Ammon's horn (tissue), 1 donor: ENCODE data around the gene SHISA7.

ENCODE experiments used
- DNase-seq: peaks from one replicate; pipeline ENCODE4 v3.0.0-alpha.2; 2016; ENCODE audit warnings: low spot score

The SHISA7 gene

DNA sequence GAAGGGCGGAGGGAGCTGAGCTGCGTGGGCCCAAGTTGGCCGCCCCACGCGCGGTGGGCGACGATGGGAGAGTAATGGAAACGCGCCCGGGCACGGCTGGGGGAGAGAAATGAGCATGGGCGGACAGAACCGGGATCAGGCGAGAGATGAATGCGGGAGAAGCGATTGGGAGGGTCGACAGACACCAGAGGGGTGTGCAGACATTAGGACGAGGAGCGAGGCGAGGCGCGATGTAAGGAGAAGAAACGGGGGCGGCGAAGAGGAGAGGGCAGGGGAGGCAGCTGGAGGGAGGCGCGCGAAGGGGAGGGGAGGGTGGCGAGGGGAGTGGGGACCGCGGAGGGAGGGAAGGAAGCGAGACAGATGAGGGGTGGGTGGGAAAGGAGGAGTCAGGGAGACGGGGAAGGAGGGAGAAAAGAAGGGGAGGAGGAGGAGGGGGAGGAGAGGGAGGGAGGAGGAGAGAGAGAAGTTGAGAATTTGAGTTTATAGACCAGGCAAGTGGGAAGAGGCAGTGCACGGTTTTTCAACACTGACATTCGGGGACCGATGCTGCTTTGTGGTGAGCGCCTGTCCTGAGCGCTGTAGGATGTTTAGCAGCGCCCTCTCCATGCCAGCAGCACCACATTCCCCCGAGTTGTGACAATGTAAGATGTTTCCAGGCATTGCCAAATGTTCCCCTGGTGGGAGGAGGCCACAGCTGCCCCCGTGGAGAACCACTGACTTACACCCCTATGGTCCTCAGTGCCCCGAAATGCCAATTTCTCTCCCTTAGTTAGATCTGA is at the start of gene SHISA7:
Gene SHISA7 (minus strand): TSS at position 256 of the 779 bp plus-strand sequence. CDS start 437 bp downstream, outside the sequence.
- DNase-seq: peak; percentile 82

- DNase-seq: no peak
These were observed 49.4 kb upstream of the SHISA7 start for GRCh38 chr19:55492362-55492944.

DNA sequence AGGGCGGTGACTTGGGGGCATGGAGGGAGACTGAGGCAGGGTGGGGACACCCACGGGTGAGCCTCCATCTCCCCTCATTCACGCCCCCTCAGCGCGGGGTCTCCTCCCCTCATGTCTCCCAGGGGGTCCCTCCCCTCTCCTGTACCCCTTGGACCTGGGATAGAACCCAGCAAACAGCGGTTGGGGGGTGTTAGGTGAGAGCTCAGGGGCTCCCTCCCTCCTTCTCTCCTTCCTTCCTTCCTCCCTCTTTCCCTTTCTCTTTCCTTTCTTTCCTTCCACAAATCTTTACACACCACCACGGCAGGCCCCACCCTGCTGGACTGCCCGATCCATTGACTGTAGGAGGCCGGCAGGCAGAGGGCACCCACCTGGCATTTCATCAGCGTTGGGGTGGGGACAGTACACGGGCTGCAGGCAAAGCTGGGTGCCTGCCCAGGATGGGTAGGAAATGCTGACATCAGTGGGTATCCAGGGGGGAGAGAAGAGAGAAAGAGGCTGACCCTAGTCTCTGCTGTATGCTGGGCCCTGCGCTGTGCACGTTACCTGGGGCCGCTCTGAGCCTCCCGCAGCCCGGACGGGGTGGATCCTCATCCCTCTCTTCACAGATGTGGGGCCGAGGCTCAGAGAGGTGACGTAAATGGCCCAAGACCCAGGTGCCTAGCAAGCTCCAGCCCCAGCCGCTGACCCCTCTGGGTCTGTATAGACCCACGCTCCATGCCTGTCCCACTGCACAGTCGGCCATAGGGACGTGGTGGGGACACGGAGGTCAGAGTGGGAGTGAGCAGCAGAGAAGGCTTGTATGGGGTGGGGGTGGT is 48.7 kb upstream of the SHISA7 start:
- DNase-seq: no peak

DNA sequence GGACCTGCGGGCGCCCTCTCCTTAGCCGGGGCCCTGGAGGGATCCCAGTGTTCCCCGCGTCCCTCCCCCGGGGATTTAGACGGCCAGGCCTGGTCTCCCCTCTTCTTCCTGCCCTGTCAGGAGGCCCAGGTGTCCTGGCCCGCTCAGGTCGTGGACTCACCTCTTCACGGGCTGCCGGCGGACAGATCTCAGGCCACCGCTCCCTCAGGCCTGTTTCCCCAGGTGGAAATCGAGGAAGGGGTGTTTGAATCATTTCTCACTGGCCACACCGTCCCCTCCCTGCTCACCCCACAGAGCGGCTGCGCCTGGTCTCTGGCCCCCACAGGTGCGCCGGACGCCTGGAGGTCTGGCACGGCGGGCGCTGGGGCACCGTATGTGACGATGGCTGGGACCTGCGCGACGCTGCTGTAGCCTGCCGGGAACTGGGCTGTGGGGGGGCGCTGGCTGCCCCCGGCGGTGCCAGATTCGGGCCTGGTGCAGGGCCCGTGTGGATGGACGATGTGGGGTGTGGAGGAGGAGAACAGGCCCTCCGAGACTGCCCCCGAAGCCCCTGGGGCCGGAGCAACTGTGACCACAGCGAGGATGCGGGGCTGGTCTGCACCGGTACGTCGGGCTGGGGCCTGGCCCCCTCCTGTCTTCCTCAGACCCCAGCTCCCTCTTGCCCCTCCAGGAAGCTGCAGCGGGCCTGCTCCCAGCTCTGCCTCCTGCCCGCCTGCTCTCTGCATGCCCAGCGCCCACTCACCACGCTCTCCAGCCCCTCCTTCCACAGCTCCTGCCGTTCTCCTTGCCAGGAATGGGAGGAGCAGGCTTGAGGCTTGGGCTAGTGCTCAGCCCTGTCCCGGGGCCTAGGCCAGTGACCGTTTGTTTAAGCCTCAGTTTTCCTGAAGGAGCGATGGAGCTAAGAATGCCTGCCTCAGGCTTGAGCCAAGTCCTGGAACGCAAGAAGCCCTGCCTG is 47.7 kb upstream of the SHISA7 start:
- DNase-seq: no peak

DNA sequence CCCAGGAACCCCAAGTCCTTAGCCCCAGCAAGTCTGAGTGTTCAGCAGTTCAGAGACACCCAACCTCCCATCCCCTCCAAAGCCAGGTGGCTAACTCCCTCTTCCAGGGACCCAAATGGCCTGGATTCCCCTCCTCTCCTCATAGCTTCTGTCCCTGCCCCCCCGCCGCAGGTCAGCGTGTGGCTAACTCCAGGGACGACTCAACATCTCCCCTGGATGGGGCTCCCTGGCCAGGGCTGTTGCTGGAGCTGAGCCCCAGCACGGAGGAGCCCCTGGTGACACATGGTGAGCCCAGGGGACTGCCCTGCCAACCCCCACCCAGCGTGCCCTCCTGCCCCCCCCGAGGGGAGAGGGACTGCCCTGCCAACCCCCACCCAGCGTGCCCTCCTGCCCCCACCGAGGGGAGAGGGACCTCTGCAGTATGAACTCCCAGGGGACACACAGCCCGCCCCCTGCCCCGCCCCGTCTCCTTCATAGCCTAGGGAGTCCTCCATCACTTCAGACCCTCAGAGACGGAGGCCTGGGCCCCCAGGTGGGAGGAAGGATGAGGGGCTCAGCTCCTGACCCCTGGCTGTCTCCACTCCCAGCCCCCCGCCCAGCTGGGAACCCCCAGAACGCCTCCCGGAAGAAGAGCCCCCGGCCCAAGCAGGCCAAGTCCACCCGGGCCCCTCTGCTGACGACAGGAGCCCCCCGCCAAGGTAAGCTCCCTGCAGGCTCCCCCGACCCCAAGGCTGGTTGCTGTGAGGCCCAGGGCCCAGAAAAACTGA is 46.8 kb upstream of the SHISA7 start:
- no peak for DNase-seq

- no peak for DNase-seq
These were observed 46.0 kb upstream of the SHISA7 start for GRCh38 chr19:55488986-55489710.

GRCh38 chr19:55487924-55488687 is 45.0 kb upstream of the SHISA7 start, which contains the start of gene SSC5D:
Gene SSC5D (plus strand): TSS chr19:55488436. CDS start chr19:55488590, 154 bp downstream.
- peak; percentile 54 for DNase-seq

DNA sequence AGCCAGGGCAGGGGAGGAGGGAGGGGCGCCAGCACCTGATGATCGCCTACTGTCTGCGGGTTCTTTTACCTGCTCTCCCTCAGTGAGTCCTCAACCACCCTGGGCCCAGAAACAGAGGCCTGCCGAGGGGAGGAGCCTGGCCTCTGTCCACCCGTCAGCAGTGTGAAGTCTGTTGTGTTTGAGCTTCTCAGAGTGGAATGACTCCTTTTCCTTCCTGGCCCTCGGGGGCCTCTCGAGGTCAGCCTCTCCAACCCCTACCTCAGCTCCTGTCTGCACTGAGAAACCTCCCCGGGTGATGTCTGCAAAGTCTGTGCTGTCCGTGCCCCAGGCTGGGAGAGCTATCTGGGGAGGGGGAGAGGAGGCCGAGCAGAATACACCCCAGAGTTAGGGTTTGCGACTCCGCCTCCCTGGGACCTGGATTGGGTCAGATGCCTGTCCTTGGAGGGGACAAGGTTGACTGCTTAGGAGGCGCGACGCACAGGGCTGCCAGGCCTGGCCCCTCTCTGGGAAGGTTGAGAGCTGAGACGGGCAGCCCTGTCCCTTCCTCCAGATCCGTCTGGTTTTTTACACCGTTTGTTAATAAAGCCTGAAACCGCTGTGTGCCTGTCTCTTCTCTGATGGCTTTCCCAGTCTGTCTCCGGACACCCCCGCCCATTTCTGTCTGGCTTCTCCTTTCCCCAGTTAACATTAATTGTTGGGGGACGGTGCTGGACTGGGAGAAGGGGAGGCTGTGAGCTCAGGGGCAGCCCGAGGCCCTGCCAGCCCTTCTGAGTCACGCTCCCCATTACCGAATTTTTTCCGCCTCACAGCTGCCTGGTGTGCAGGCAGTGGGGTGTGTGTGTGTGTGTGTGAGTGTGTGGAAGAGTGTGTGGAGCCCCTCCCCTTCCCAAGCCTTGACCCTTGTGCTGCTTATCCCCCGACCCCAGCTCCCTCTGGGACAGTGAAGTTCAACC is 44.1 kb upstream of the SHISA7 start:
- no peak for DNase-seq

GRCh38 chr19:55486043-55486970 is 43.2 kb upstream of the SHISA7 start:
- no peak for DNase-seq

- DNase-seq: no peak
These were observed 42.4 kb upstream of the SHISA7 start for GRCh38 chr19:55485439-55486011.

- DNase-seq: peak; percentile 71
These were observed 41.7 kb upstream of the SHISA7 start, which contains the start of gene NAT14 for GRCh38 chr19:55484593-55485438. Gene NAT14 (plus strand): TSS chr19:55485188. CDS start chr19:55485709, 521 bp downstream.

DNA sequence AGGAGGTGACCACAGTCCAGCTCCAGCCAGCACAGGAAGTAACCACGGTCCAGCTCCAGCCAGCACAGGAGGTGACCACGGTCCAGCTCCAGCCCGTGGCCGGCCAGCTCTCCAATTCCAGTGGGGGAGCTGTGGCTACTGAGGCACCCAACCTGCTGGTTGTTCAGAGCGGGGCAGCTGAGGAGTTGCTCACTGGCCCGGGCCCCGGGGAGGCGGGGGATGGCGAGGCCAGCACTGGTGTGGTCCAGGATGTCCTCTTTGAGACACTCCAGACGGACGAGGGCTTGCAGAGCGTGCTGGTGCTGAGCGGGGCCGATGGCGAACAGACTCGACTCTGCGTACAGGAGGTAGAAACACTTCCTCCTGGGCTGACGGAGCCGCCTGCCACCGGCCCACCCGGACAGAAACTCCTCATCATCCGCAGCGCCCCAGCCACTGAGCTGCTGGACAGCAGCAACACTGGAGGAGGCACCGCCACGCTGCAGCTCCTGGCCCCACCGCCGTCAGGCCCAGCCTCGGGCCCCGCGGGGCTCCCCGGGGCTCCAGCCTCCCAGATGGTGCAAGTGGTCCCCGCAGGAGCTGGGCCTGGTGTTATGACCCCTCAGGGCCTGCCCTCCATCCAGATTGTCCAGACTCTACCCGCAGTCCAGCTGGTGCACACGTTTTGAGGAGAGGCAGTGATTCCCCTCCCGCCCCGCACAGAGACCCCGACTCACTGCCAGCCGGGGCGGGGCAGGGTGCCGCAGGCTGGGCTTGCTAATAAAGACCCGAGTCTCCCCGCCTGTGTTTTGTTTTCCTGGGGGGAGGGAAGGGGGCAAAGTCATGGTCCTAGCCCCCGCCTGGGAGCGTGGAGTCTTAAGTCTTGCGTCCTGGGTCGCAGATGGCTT is 40.8 kb upstream of the SHISA7 start:
- no peak for DNase-seq

GRCh38 chr19:55482967-55483705 is 40.0 kb upstream of the SHISA7 start:
- DNase-seq: no peak
